CD14-positive monocyte (primary cell): ENCODE data around the gene ADSS1. TPM values are rescaled to one million over a fixed set of nuclear protein-coding genes. Genes with fewer than 3 reads are reported as not detected.
A peak's percentile ranks its signal among the peaks of the same experiment; 100 is the strongest.

Source experiments
- DNase-seq, 3 donors: peaks; one replicate each; pipeline ENCODE4 v3.0.0-alpha.2; 2011 to 2022
- H2AFZ ChIP-seq: 2 replicates; pipeline ENCODE4 v1.6.0; 2012; ENCODE audit warnings: mild to moderate bottlenecking, low read depth, low read length, inconsistent platforms; ENCODE audit not compliant: insufficient read depth, poor library complexity, severe bottlenecking
- H3K27ac ChIP-seq, 2 donors: 1 replicate in 1 of 2; 2 replicates in 1 of 2; pipeline ENCODE4 v1.5.1; 2012 to 2013; ENCODE audit warnings: low read length in 2 of 2, control low read depth in 1 of 2, inconsistent platforms in 1 of 2, low read depth in 1 of 2, mild to moderate bottlenecking in 1 of 2
- H3K27me3 ChIP-seq, 2 donors: one replicate each; pipeline versions ENCODE4 v1.6.0 to v1.6.1; 2011 to 2013; ENCODE audit warnings: low read length in 2 of 2; ENCODE audit not compliant: control insufficient read depth in 2 of 2, insufficient read depth in 2 of 2
- H3K36me3 ChIP-seq, 2 donors: replicated peaks in 1 of 2; 1 replicate in 1 of 2; 2 replicates in 1 of 2; pipeline versions ENCODE4 v1.5.1 to v1.6.1; 2012 to 2013; ENCODE audit warnings: low read length in 2 of 2, control low read depth in 1 of 2, inconsistent platforms in 1 of 2, mild to moderate bottlenecking in 1 of 2; ENCODE audit not compliant: insufficient read depth in 2 of 2, control insufficient read depth in 1 of 2
- H3K4me1 ChIP-seq, 2 donors: 1 replicate in 1 of 2; 2 replicates in 1 of 2; pipeline versions ENCODE4 v1.5.1 to v1.6.1; 2012 to 2013; ENCODE audit warnings: low read length in 2 of 2, control low read depth in 1 of 2, inconsistent platforms in 1 of 2, mild to moderate bottlenecking in 1 of 2, moderate library complexity in 1 of 2; ENCODE audit not compliant: insufficient read depth in 2 of 2, control insufficient read depth in 1 of 2
- H3K4me2 ChIP-seq: replicated peaks from 2 replicates; pipeline ENCODE3; 2012; ENCODE audit warnings: low read length, moderate library complexity, mild to moderate bottlenecking; ENCODE audit not compliant: poor library complexity, severe bottlenecking; ENCODE audit errors: extremely low read depth
- H3K4me3 ChIP-seq, 3 experiments: fragments of 200-600 bp in 1 of 3; sonication (generic) in 1 of 3; replicated peaks in 1 of 3; 1 replicate in 2 of 3; 2 replicates in 1 of 3; pipeline ENCODE4 v1.5.1; 2011 to 2013; ENCODE audit warnings: low read length in 3 of 3, mild to moderate bottlenecking in 3 of 3, control low read depth in 2 of 3, low read depth in 2 of 3, inconsistent platforms in 1 of 3, moderate library complexity in 1 of 3
- H3K79me2 ChIP-seq: 2 replicates; pipeline ENCODE4 v1.6.0; 2012; ENCODE audit warnings: mild to moderate bottlenecking, control low read depth, inconsistent platforms, low read length, moderate library complexity; ENCODE audit not compliant: insufficient read depth
- H3K9ac ChIP-seq: 2 replicates; pipeline ENCODE4 v1.6.0; 2017; ENCODE audit warnings: low read length, mild to moderate bottlenecking; ENCODE audit not compliant: insufficient read depth, poor library complexity, severe bottlenecking
- H3K9me3 ChIP-seq, 2 donors: replicated peaks in 1 of 2; 1 replicate in 1 of 2; 2 replicates in 1 of 2; pipeline versions ENCODE4 v1.5.1 to v1.6.1; 2012 to 2013; ENCODE audit warnings: low read length in 2 of 2, control low read depth in 1 of 2; ENCODE audit not compliant: control insufficient read depth in 1 of 2, insufficient read depth in 1 of 2
- H4K20me1 ChIP-seq: 2 replicates; pipeline ENCODE4 v1.6.0; 2012; ENCODE audit warnings: mild to moderate bottlenecking, low read length, control low read depth, moderate library complexity; ENCODE audit not compliant: insufficient read depth
- H3K27ac Mint-ChIP-seq, 7 donors: one replicate each; pipeline ENCODE4 v1.8.0; 2020; ENCODE audit warnings: mild to moderate bottlenecking in 7 of 7, mixed read lengths in 7 of 7, moderate library complexity in 6 of 7, inconsistent platforms in 2 of 7
- H3K27me3 Mint-ChIP-seq, 3 donors: one replicate each; pipeline ENCODE4 v1.8.0; 2021 to 2022; ENCODE audit warnings: low read depth in 3 of 3, mild to moderate bottlenecking in 3 of 3, mixed read lengths in 3 of 3, moderate library complexity in 3 of 3, inconsistent platforms in 1 of 3
- H3K36me3 Mint-ChIP-seq, 2 donors: one replicate each; pipeline ENCODE4 v1.8.0; 2020; ENCODE audit warnings: mixed read lengths in 2 of 2, inconsistent platforms in 1 of 2, mild to moderate bottlenecking in 1 of 2
- H3K4me1 Mint-ChIP-seq: one replicate; pipeline ENCODE4 v1.8.0; 2020; ENCODE audit warnings: mild to moderate bottlenecking, mixed read lengths
- H3K4me3 Mint-ChIP-seq, 2 donors: one replicate each; pipeline ENCODE4 v1.8.0; 2020; ENCODE audit warnings: mild to moderate bottlenecking in 2 of 2, mixed read lengths in 2 of 2, moderate library complexity in 1 of 2
- H3K9me3 Mint-ChIP-seq, 7 donors: one replicate each; pipeline ENCODE4 v1.8.0; 2020 to 2022; ENCODE audit warnings: mixed read lengths in 7 of 7, mild to moderate bottlenecking in 6 of 7, moderate library complexity in 6 of 7, inconsistent platforms in 2 of 7
- CTCF ChIP-seq: fragments of 200-600 bp; IDR thresholded peaks from one replicate; pipeline ENCODE4 v1.8.0; 2022; ENCODE audit warnings: antibody characterized with exemption, mild to moderate bottlenecking
- WGBS: methylation state at CpG from one replicate; pipeline ENCODE4 v1.1.5; 2013; ENCODE audit warnings: missing lambda C conversion rate; ENCODE audit not compliant: insufficient coverage; 5-methylcytosine and 5-hydroxymethylcytosine counted together
- intact Hi-C, 2 donors: fragments of 100-400 bp; cut with micrococcal nuclease; formaldehyde crosslinking; loops; one replicate each; pipeline versions ENCODE4 v1.15.0 to v1.15.1; 2023
- polyA plus RNA-seq, 3 donors: library from polyadenylated mRNA; depleted of rRNA in 1 of 3; unstranded in 2 of 3; stranded (reverse) in 1 of 3; fragments of 300-500 nt in 2 of 3; fragments of >200 nt in 1 of 3; fragmentation: Illumina TruSeq in 2 of 3; gene quantifications; 1 replicate in 2 of 3; 2 replicates in 1 of 3; pipeline ENCODE4 v1.2.3, GENCODE V29; 2012 to 2021

ADSS1 gene
- polyA plus RNA-seq, 3 donors = 0.61 to 3.7 (median 0.64) TPM

GRCh38 chr14:104788161-104788818, 64.3 kb downstream of the ADSS1 start:
- Histone ChIP-seq H3K9ac (peak overlapping the region; percentile 24), H4K20me1 (peaks cover 77% of the 10 kb centered on the region), H3K79me2 (peaks cover 87% of the 10 kb centered on the region), H2AFZ (no peak overlapping the region), H3K4me2 (peak overlapping the region; percentile 64), H3K36me3 (peaks cover 33% of the 10 kb centered on the region in 2 donors), H3K9me3 (no peaks in the 10 kb centered on the region), H3K4me3 (peak overlapping the region in 1 of 3 experiments; percentile 60), H3K27ac (peak overlapping the region; percentile 53 to 77), H3K27me3 (no peaks in the 10 kb centered on the region), H3K4me1 (peaks cover 33 to 46% of the 10 kb centered on the region in 2 donors)
- Mint-ChIP-seq H3K9me3 (no peaks in the 10 kb centered on the region), H3K4me3 (peak overlapping the region in 1 of 2 donors; percentile 67), H3K36me3 (peaks cover 20 to 48% of the 10 kb centered on the region in 2 donors), H3K27ac (peak overlapping the region in 6 of 7 donors; percentile 62 to 90 (median 82)), H3K27me3 (peaks cover 0 to 2% (median 0%) of the 10 kb centered on the region in 3 donors), H3K4me1 (peaks cover 47% of the 10 kb centered on the region)
- DNase-seq = no peak
- WGBS = 87% methylated on average over 9 of the region's 14 CpGs
- intact Hi-C loops = no loop called here
- TF ChIP-seq CTCF = no peak

- Mint-ChIP-seq H3K27me3 (peaks cover 0 to 2% (median 0%) of the 10 kb centered on the region in 3 donors), H3K4me3 (no peak overlapping the region), H3K4me1 (peaks cover 54% of the 10 kb centered on the region), H3K36me3 (peaks cover 20 to 53% of the 10 kb centered on the region in 2 donors), H3K9me3 (no peaks in the 10 kb centered on the region), H3K27ac (peak overlapping the region in 1 of 7 donors; percentile 50)
- H3K4me1 ChIP-seq = peaks cover 41 to 54% of the 10 kb centered on the region in 2 donors
- no peaks in the 10 kb centered on the region for H3K9me3 ChIP-seq
- no peak overlapping the region for H3K4me2 ChIP-seq
- WGBS = 93% methylated on average over 39 of the region's 39 CpGs
- H2AFZ ChIP-seq = no peak overlapping the region
- peak overlapping the region; percentile 24 for H3K9ac ChIP-seq
- peaks cover 78% of the 10 kb centered on the region for H4K20me1 ChIP-seq
- DNase-seq = no peak
- H3K36me3 ChIP-seq = peaks cover 33% of the 10 kb centered on the region in 2 donors
- no peak overlapping the region for H3K4me3 ChIP-seq
- peak overlapping the region in 1 of 2 donors; percentile 77 for H3K27ac ChIP-seq
- TF ChIP-seq CTCF = no peak
- no peaks in the 10 kb centered on the region for H3K27me3 ChIP-seq
- H3K79me2 ChIP-seq = peaks cover 88% of the 10 kb centered on the region
- intact Hi-C loops = no loop called here
These were observed 65.0 kb downstream of the ADSS1 start for GRCh38 chr14:104788873-104789663.
